B cell (primary cell): ENCODE results near the gene HOXA9. TPM values are rescaled to one million over a fixed set of nuclear protein-coding genes. Genes with fewer than 3 reads are reported as not detected.
A peak's percentile ranks its signal among the peaks of the same experiment; 100 is the strongest.

Experiments
- ATAC-seq: fragments of 200-7000 bp; cut with Tn5 transposase; one replicate; pipeline ENCODE4 v1.10.0; 2021; ENCODE audit warnings: low read depth, mild to moderate bottlenecking, moderate number of reproducible peaks, moderate library complexity
- CTCF ChIA-PET: fragments of 350-600 bp; sonication (Branson Sonifier 250); formaldehyde crosslinking; loops from one replicate; lab custom pipeline; 2021; ENCODE audit warnings: antibody characterized with exemption, inconsistent platforms; lab: Charles Lee
- POLR2A ChIA-PET: fragments of 350-600 bp; sonication (Branson Sonifier 250); formaldehyde crosslinking; loops from one replicate; lab custom pipeline; 2021; ENCODE audit warnings: antibody characterized with exemption; lab: Charles Lee
- DNase-seq: peaks from one replicate; pipeline ENCODE4 v3.0.0; 2013
- H2AFZ ChIP-seq: 2 replicates; pipeline ENCODE4 v1.6.1; 2012; ENCODE audit warnings: mild to moderate bottlenecking, low read depth, low read length; ENCODE audit not compliant: insufficient read depth, poor library complexity, severe bottlenecking
- H3K27ac ChIP-seq, 2 donors: 1 replicate in 1 of 2; 2 replicates in 1 of 2; pipeline ENCODE4 v1.5.1; 2012 to 2013; ENCODE audit warnings: low read length in 2 of 2, mild to moderate bottlenecking in 2 of 2, moderate library complexity in 1 of 2
- H3K27me3 ChIP-seq, 4 experiments: fragments of 200-600 bp in 1 of 4; sonication (generic) in 1 of 4; replicated peaks in 1 of 4; 1 replicate in 2 of 4; 2 replicates in 2 of 4; pipeline versions ENCODE4 v1.6.1 to v1.7.0; 2013 to 2016; ENCODE audit warnings: low read length in 3 of 4, mild to moderate bottlenecking in 2 of 4, mixed read lengths in 1 of 4, moderate library complexity in 1 of 4; ENCODE audit not compliant: insufficient read depth in 4 of 4, control insufficient read depth in 3 of 4; ENCODE audit errors: control extremely low read depth in 1 of 4
- H3K36me3 ChIP-seq, 2 experiments: replicated peaks in 1 of 2; 1 replicate in 1 of 2; 2 replicates in 1 of 2; pipeline versions ENCODE4 v1.6.1 to v1.7.1; 2013; ENCODE audit warnings: low read length in 1 of 2; ENCODE audit not compliant: insufficient read depth in 2 of 2, control insufficient read depth in 1 of 2; ENCODE audit errors: control extremely low read depth in 1 of 2, extremely low read depth in 1 of 2
- H3K4me1 ChIP-seq, 2 donors: fragments of 200-600 bp in 1 of 2; sonication (generic) in 1 of 2; 1 replicate in 1 of 2; 2 replicates in 1 of 2; pipeline versions ENCODE4 v1.5.1 to v1.6.1; 2013 to 2017; ENCODE audit warnings: low read length in 2 of 2; ENCODE audit not compliant: control insufficient read depth in 2 of 2, insufficient read depth in 2 of 2
- H3K4me2 ChIP-seq: replicated peaks from 2 replicates; pipeline ENCODE3; 2012; ENCODE audit warnings: mild to moderate bottlenecking, low read depth, low read length; ENCODE audit not compliant: poor library complexity, severe bottlenecking
- H3K4me3 ChIP-seq, 5 experiments: fragments of 200-600 bp in 1 of 5; sonication (generic) in 1 of 5; 1 replicate in 3 of 5; 2 replicates in 2 of 5; pipeline versions ENCODE4 v1.5.1 to v1.7.0; 2011 to 2016; ENCODE audit warnings: low read length in 4 of 5, mild to moderate bottlenecking in 4 of 5, low read depth in 2 of 5, control low read depth in 1 of 5, moderate library complexity in 1 of 5; ENCODE audit not compliant: insufficient read depth in 1 of 5; ENCODE audit errors: control extremely low read depth in 1 of 5, extremely low read depth in 1 of 5
- H3K79me2 ChIP-seq: fragments of 200-600 bp; sonication (generic); one replicate; pipeline ENCODE4 v1.6.0; 2016; ENCODE audit warnings: low read length; ENCODE audit not compliant: control insufficient read depth, insufficient read depth
- H3K9ac ChIP-seq: fragments of 200-600 bp; sonication (generic); 2 replicates; pipeline ENCODE4 v1.6.1; 2017; ENCODE audit warnings: mild to moderate bottlenecking, low read length, moderate library complexity
- H3K9me3 ChIP-seq, 3 donors: one replicate each; pipeline versions ENCODE4 v1.6.1 to v1.7.1; 2013; ENCODE audit warnings: low read length in 2 of 3; ENCODE audit not compliant: control insufficient read depth in 2 of 3, insufficient read depth in 1 of 3; ENCODE audit errors: control extremely low read depth in 1 of 3
- H4K20me1 ChIP-seq: 2 replicates; pipeline ENCODE4 v1.6.0; 2012; ENCODE audit warnings: mild to moderate bottlenecking, low read length; ENCODE audit not compliant: insufficient read depth, control insufficient read depth, poor library complexity, severe bottlenecking
- H3K27ac Mint-ChIP-seq: one replicate; pipeline ENCODE4 v1.8.0; 2021; ENCODE audit warnings: mixed read lengths
- H3K27me3 Mint-ChIP-seq: one replicate; pipeline ENCODE4 v1.8.0; 2021; ENCODE audit warnings: mixed read lengths
- H3K4me1 Mint-ChIP-seq: one replicate; pipeline ENCODE4 v1.8.0; 2021; ENCODE audit warnings: mixed read lengths
- H3K4me3 Mint-ChIP-seq: one replicate; pipeline ENCODE4 v1.8.0; 2021; ENCODE audit warnings: mixed read lengths
- H3K9me3 Mint-ChIP-seq: one replicate; pipeline ENCODE4 v1.8.0; 2022; ENCODE audit warnings: mixed read lengths; ENCODE audit not compliant: insufficient read depth
- CTCF ChIP-seq: fragments of 200-600 bp; IDR thresholded peaks from one replicate; pipeline ENCODE4 v1.8.0; 2022; ENCODE audit warnings: antibody characterized with exemption, mild to moderate bottlenecking
- EZH2 ChIP-seq: IDR thresholded peaks from 2 replicates; pipeline ENCODE4 v1.6.1; 2012; ENCODE audit warnings: borderline replicate concordance, low read depth, mild to moderate bottlenecking, moderate library complexity, low read length; ENCODE audit not compliant: insufficient read depth, poor library complexity, severe bottlenecking
- WGBS: methylation state at CpG from one replicate; pipeline ENCODE4 v1.1.5; 2013; ENCODE audit warnings: missing lambda C conversion rate; ENCODE audit not compliant: insufficient coverage; 5-methylcytosine and 5-hydroxymethylcytosine counted together
- intact Hi-C: fragments of 100-400 bp; cut with micrococcal nuclease; formaldehyde crosslinking; loops from one replicate; pipeline ENCODE4 v1.10.0; 2022
- polyA plus RNA-seq: library from polyadenylated mRNA; depleted of rRNA; stranded (reverse); fragments of >200 nt; gene quantifications from 2 replicates; pipeline ENCODE4 v1.2.3, GENCODE V29; 2012
- total RNA-seq, 2 donors: library from RNA; stranded (reverse); fragments of 120-200 nt in 1 of 2; gene quantifications; 1 replicate in 1 of 2; 2 replicates in 1 of 2; pipeline versions ENCODE4 v1.2.3 to v1.2.4, GENCODE V29; 2013 to 2022

Gene HOXA9
- total and polyA plus RNA-seq, 2 donors (not counting 1 experiment from before 2014, with no cell fraction given) = 0.07 TPM; not detected in 1

DNA sequence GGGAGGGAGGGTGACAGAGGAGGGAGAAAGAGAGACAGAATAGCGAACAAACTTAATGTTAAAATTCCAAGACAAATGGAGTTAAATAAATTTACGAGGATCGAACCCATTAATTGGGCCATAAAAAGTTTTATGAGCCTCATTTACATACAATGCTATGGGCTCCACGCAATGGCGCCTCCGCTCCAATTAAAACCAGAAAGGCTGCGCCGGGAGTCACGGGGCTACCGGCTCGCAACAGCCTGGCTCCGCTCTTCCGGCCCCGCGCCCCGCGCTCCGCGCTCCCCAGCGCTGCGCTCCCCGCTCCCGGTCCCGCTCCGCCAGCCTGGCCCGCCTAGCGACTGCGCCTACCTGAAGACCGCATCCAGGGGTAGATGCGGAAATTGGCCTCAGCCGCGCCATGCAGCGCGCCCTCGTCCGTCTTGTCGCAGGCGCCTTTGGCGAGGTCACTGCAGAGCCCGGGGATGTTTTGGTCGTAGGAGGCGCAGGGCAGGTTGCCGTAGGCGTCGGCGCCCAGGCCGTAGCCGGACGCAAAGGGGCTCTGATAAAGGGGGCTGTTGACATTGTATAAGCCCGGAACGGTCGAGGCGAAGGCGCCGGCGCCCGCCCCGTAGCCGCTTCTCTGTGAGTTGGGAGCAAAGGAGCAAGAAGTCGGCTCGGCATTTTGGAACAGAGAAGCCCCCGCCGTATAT, 9.4 kb downstream of the HOXA9 start:
- no peaks in the 10 kb centered on the region for H3K9me3 Mint-ChIP-seq
- POLR2A ChIA-PET = interaction anchor here (1.1 to 1.5 kb wide), 2 partner anchors 10 to 1300 kb away, joined by 3 to 5 read pairs; partner anchors contain the start of gene HOXA9
- Histone ChIP-seq H3K9ac (peak overlapping the region; percentile 8), H2AFZ (no peak overlapping the region), H3K4me3 (peak overlapping the region in 2 of 5 experiments; percentile 8 to 15), H3K79me2 (no peaks in the 10 kb centered on the region), H3K36me3 (no peaks in the 10 kb centered on the region), H3K4me1 (peaks cover 65 to 75% of the 10 kb centered on the region in 2 donors), H3K27me3 (peaks cover 1 to 96% (median 84%) of the 10 kb centered on the region in 4 experiments), H4K20me1 (peaks cover 10% of the 10 kb centered on the region), H3K4me2 (peak overlapping the region; percentile 42), H3K27ac (no peak overlapping the region), H3K9me3 (peaks cover 0 to 87% (median 18%) of the 10 kb centered on the region in 3 donors)
- H3K4me1 Mint-ChIP-seq = peaks cover 45% of the 10 kb centered on the region
- DNase-seq (peak; percentile 57), ATAC-seq (no peak)
- CTCF ChIA-PET = interaction anchor here (0.8 to 1.5 kb wide), 2 partner anchors 787 to 1301 kb away, joined by 4 to 5 read pairs; no protein-coding TSS in a partner anchor
- no peak for TF ChIP-seq CTCF
- TF ChIP-seq EZH2 = no peak
- H3K27me3 Mint-ChIP-seq = peaks cover 80% of the 10 kb centered on the region
- WGBS = 2% methylated on average over 60 of the region's 63 CpGs
- H3K4me3 Mint-ChIP-seq = peak overlapping the region; percentile 23
- H3K27ac Mint-ChIP-seq = peak overlapping the region; percentile 86
- intact Hi-C loops = loop anchor here (2.0 kb wide), 2 partner anchors 85 to 1299 kb away; no protein-coding TSS in a partner anchor
